ENCODE data around the gene BMPR1A.

- no peak for TF ChIP-seq SMAD1 (IDR thresholded peaks at IDR 0.05; ENCODE audit: low read depth, partially characterized antibody)
- no peak for TF ChIP-seq POLR2A (IDR thresholded peaks at IDR 0.05; ENCODE audit: low read depth, low read length)
- TF ChIP-seq CTCF (IDR thresholded peaks at IDR 0.05 in 2 of 3, conservative IDR thresholded peaks at IDR 0.05 in 1 of 3; ENCODE audit: control insufficient read depth in 2 of 3, extremely low read depth in 1 of 3, insufficient read depth in 1 of 3, low read depth in 3 of 3, low read length in 3 of 3): no peak
- no peak for TF ChIP-seq POLR2AphosphoS5 (IDR thresholded peaks at IDR 0.05; ENCODE audit: low read length)
- TF ChIP-seq FOXK2 (IDR thresholded peaks at IDR 0.05): no peak
- no peak for TF ChIP-seq NRF1 (conservative IDR thresholded peaks at IDR 0.05; ENCODE audit: low read depth, low read length)
- TF ChIP-seq JUND (IDR thresholded peaks at IDR 0.05; ENCODE audit: low read depth, low read length): no peak
Observed at GRCh38 chr10:86970162-86970981, 214.0 kb downstream of the BMPR1A start.

Measured in GM12878 (cell line).